Measurements from ENCODE around the gene FRA10AC1. TPM values are rescaled to one million over a fixed set of nuclear protein-coding genes. Genes with fewer than 3 reads are reported as not detected.

Gene FRA10AC1
- total and polyA plus RNA-seq, 7 donors = 6.4 to 15.0 (median 13.2) TPM

- intact Hi-C loops (cut with DNase I) = no loop called here
Observed at GRCh38 chr10:93716766-93717165, 14.4 kb upstream of the FRA10AC1 start.

GRCh38 chr10:93715345-93715744 is 13.0 kb upstream of the FRA10AC1 start:
- no peaks in the 10 kb centered on the region for H3K27me3 ChIP-seq (ENCODE audit: insufficient read depth in 3 of 3, low read length in 2 of 3)
- ATAC-seq = no peak
- no peaks in the 10 kb centered on the region for H3K9me3 ChIP-seq
- H3K27ac ChIP-seq = no peak overlapping the region
- no peaks in the 10 kb centered on the region for H3K4me1 ChIP-seq
- no peak for TF ChIP-seq CTCF (IDR thresholded peaks at IDR 0.05)
- no peak overlapping the region for H3K4me3 ChIP-seq
- no peaks in the 10 kb centered on the region for H3K36me3 ChIP-seq (ENCODE audit: insufficient read depth in 1 of 2, low read depth in 1 of 2)
- intact Hi-C loops (cut with DNase I) = no loop called here
- 77 to 81% (median 78%) methylated on average over 5 of the region's 5 CpGs for WGBS, 3 donors
- DNase-seq = no peak

More at GRCh38 chr10:93716766-93717165, 14.4 kb upstream of the FRA10AC1 start:
- H3K4me3 ChIP-seq = no peak overlapping the region
- no peak for TF ChIP-seq CTCF (IDR thresholded peaks at IDR 0.05)
- H3K4me1 ChIP-seq = no peaks in the 10 kb centered on the region
- WGBS, 3 donors = 27 to 40% (median 33%) methylated on average over 1 of the region's 1 CpG
- no peak for ATAC-seq
- DNase-seq = no peak
- H3K27ac ChIP-seq = no peak overlapping the region
- H3K9me3 ChIP-seq = no peaks in the 10 kb centered on the region
- no peaks in the 10 kb centered on the region for H3K36me3 ChIP-seq (ENCODE audit: insufficient read depth in 1 of 2, low read depth in 1 of 2)
- H3K27me3 ChIP-seq (ENCODE audit: insufficient read depth in 3 of 3, low read length in 2 of 3) = no peaks in the 10 kb centered on the region

- Histone ChIP-seq H3K27me3 (ENCODE audit: insufficient read depth in 3 of 3, low read length in 2 of 3) (no peaks in the 10 kb centered on the region), H3K27ac (no peak overlapping the region), H3K36me3 (ENCODE audit: insufficient read depth in 1 of 2, low read depth in 1 of 2) (no peaks in the 10 kb centered on the region), H3K9me3 (no peaks in the 10 kb centered on the region), H3K4me3 (no peak overlapping the region), H3K4me1 (no peaks in the 10 kb centered on the region)
- no peak for TF ChIP-seq CTCF (IDR thresholded peaks at IDR 0.05)
- ATAC-seq (no peak), DNase-seq (no peak)
- intact Hi-C loops (cut with DNase I) = no loop called here
- 37 to 55% (median 46%) methylated on average over 2 of the region's 2 CpGs for WGBS, 3 donors
Observed at GRCh38 chr10:93712593-93712992, 10.2 kb upstream of the FRA10AC1 start.

- TF ChIP-seq CTCF (IDR thresholded peaks at IDR 0.05) = no peak
- Histone ChIP-seq H3K4me3 (no peak overlapping the region), H3K4me1 (no peaks in the 10 kb centered on the region), H3K36me3 (ENCODE audit: insufficient read depth in 1 of 2, low read depth in 1 of 2) (no peaks in the 10 kb centered on the region), H3K27me3 (ENCODE audit: insufficient read depth in 3 of 3, low read length in 2 of 3) (no peaks in the 10 kb centered on the region), H3K27ac (no peak overlapping the region), H3K9me3 (no peaks in the 10 kb centered on the region)
- intact Hi-C loops (cut with DNase I) = no loop called here
- ATAC-seq (no peak), DNase-seq (no peak)
- 60 to 85% (median 70%) methylated on average over 3 of the region's 3 CpGs for WGBS, 3 donors
Observed at GRCh38 chr10:93711891-93712290, 9.5 kb upstream of the FRA10AC1 start.

- ATAC-seq (no peak), DNase-seq (no peak)
- no peak overlapping the region for H3K27ac ChIP-seq
- WGBS, 3 donors = 73 to 77% (median 76%) methylated on average over 5 of the region's 5 CpGs
- no peaks in the 10 kb centered on the region for H3K36me3 ChIP-seq (ENCODE audit: insufficient read depth in 1 of 2, low read depth in 1 of 2)
- no peaks in the 10 kb centered on the region for H3K27me3 ChIP-seq (ENCODE audit: insufficient read depth in 3 of 3, low read length in 2 of 3)
- TF ChIP-seq CTCF (IDR thresholded peaks at IDR 0.05) = no peak
- no peaks in the 10 kb centered on the region for H3K9me3 ChIP-seq
- no peak overlapping the region for H3K4me3 ChIP-seq
- no peaks in the 10 kb centered on the region for H3K4me1 ChIP-seq
- intact Hi-C loops (cut with DNase I) = no loop called here
Observed at GRCh38 chr10:93710333-93710909, 8.0 kb upstream of the FRA10AC1 start.

All from psoas muscle (tissue), 8 donors.